Measurements from ENCODE around the gene PPP4C. TPM values are rescaled to one million over a fixed set of nuclear protein-coding genes. Genes with fewer than 3 reads are reported as not detected.

Gene PPP4C
- total RNA-seq, 2 experiments from 2014 or later, result 83.9 to 87.3 TPM

- no peak overlapping the region for H3K4me3 Mint-ChIP-seq
These were observed 29.2 kb upstream of the PPP4C start for GRCh38 chr16:30046588-30046987.

DNA sequence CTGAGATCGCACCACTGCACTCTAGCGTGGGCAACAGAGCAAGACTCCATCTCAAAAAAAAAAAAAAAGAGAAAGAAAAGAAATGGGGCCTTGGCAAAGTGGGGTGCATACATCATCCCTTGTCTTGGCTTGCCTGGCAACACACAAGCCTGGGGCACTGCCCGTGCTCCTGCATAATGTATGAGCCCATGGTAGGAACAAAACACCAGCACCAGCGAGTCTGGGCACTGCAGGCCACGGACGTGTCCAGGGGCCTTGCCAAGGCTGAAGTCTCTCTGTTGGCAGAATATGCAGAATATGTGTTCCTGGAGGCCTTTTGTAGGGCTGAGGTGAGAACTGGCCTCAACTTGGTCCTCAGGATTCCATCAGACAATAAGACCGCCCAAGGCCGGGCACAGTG is 25.9 kb upstream of the PPP4C start:
- Histone ChIP-seq H3K9me3 (ENCODE audit: control insufficient read depth in 1 of 2, insufficient read depth in 1 of 2, low read length in 2 of 2) (no peaks in the 10 kb centered on the region), H3K36me3 (ENCODE audit: insufficient read depth, low read length) (no peaks in the 10 kb centered on the region), H3K4me1 (ENCODE audit: insufficient read depth, low read length) (peaks cover 16% of the 10 kb centered on the region), H3K4me3 (ENCODE audit: low read length) (no peak overlapping the region), H3K27me3 (ENCODE audit: control insufficient read depth in 1 of 2, insufficient read depth in 2 of 2, low read length in 2 of 2) (no peaks in the 10 kb centered on the region), H3K27ac (ENCODE audit: low read depth in 1 of 2, low read length in 2 of 2) (no peak overlapping the region)
- Mint-ChIP-seq H3K27me3 (no peaks in the 10 kb centered on the region), H3K4me3 (no peak overlapping the region), H3K36me3 (ENCODE audit: low read depth) (no peaks in the 10 kb centered on the region), H3K4me1 (ENCODE audit: low read depth) (peaks cover 17% of the 10 kb centered on the region), H3K27ac (no peak overlapping the region), H3K9me3 (no peaks in the 10 kb centered on the region)
- intact Hi-C loops (cut with DNase I, micrococcal nuclease), result loop anchor here in 1 of 2 experiments (5.0 to 10.0 kb wide), 2 partner anchors 53 to 585 kb away; partner anchors contain the start of genes HIRIP3 and INO80E
- DNase-seq, result no peak
- TF ChIP-seq, protein P1, sequence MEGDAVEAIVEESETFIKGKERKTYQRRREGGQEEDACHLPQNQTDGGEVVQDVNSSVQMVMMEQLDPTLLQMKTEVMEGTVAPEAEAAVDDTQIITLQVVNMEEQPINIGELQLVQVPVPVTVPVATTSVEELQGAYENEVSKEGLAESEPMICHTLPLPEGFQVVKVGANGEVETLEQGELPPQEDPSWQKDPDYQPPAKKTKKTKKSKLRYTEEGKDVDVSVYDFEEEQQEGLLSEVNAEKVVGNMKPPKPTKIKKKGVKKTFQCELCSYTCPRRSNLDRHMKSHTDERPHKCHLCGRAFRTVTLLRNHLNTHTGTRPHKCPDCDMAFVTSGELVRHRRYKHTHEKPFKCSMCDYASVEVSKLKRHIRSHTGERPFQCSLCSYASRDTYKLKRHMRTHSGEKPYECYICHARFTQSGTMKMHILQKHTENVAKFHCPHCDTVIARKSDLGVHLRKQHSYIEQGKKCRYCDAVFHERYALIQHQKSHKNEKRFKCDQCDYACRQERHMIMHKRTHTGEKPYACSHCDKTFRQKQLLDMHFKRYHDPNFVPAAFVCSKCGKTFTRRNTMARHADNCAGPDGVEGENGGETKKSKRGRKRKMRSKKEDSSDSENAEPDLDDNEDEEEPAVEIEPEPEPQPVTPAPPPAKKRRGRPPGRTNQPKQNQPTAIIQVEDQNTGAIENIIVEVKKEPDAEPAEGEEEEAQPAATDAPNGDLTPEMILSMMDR (IDR thresholded peaks at IDR 0.05), result no peak
- POLR2A ChIA-PET, result no interaction called here
- CTCF ChIA-PET, result no interaction called here
- ATAC-seq (ENCODE audit: poor library complexity), result no peak

More at GRCh38 chr16:30046588-30046987, 29.2 kb upstream of the PPP4C start:
- H3K4me3 ChIP-seq (ENCODE audit: low read length), result no peak overlapping the region
- Mint-ChIP-seq H3K4me1 (ENCODE audit: low read depth) (peaks cover 2% of the 10 kb centered on the region), H3K9me3 (no peaks in the 10 kb centered on the region), H3K36me3 (ENCODE audit: low read depth) (no peaks in the 10 kb centered on the region), H3K27me3 (no peaks in the 10 kb centered on the region), H3K27ac (no peak overlapping the region)
- TF ChIP-seq, protein P1 (IDR thresholded peaks at IDR 0.05), result no peak
- no peaks in the 10 kb centered on the region for H3K36me3 ChIP-seq (ENCODE audit: insufficient read depth, low read length)
- intact Hi-C loops (cut with DNase I, micrococcal nuclease), result loop anchor here in 1 of 2 experiments (10.0 kb wide), 1 partner anchor 588 kb away; no protein-coding TSS in a partner anchor
- H3K4me1 ChIP-seq (ENCODE audit: insufficient read depth, low read length), result no peaks in the 10 kb centered on the region
- POLR2A ChIA-PET, result no interaction called here
- no peak for DNase-seq
- no peaks in the 10 kb centered on the region for H3K27me3 ChIP-seq (ENCODE audit: control insufficient read depth in 1 of 2, insufficient read depth in 2 of 2, low read length in 2 of 2)
- ATAC-seq (ENCODE audit: poor library complexity), result no peak
- H3K27ac ChIP-seq (ENCODE audit: low read depth in 1 of 2, low read length in 2 of 2), result no peak overlapping the region
- no peaks in the 10 kb centered on the region for H3K9me3 ChIP-seq (ENCODE audit: control insufficient read depth in 1 of 2, insufficient read depth in 1 of 2, low read length in 2 of 2)
- CTCF ChIA-PET, result no interaction called here

- no peaks in the 10 kb centered on the region for H3K27me3 ChIP-seq (ENCODE audit: control insufficient read depth in 1 of 2, insufficient read depth in 2 of 2, low read length in 2 of 2)
- H3K27me3 Mint-ChIP-seq, result no peaks in the 10 kb centered on the region
- ATAC-seq (ENCODE audit: poor library complexity) (no peak), DNase-seq (no peak)
- H3K4me3 Mint-ChIP-seq, result peak overlapping the region; percentile 84
- POLR2A ChIA-PET, result no interaction called here
- CTCF ChIA-PET, result interaction anchor here (0.7 kb wide), 1 partner anchor 31 kb away, joined by 3 read pairs; no protein-coding TSS in a partner anchor
- intact Hi-C loops (cut with DNase I, micrococcal nuclease), result loop anchor here in 1 of 2 experiments (5.0 kb wide), 1 partner anchor 54 kb away; the partner anchor contains the start of genes HIRIP3 and INO80E
- H3K4me3 ChIP-seq (ENCODE audit: low read length), result no peak overlapping the region
- peaks cover 24% of the 10 kb centered on the region for H3K4me1 ChIP-seq (ENCODE audit: insufficient read depth, low read length)
- no peaks in the 10 kb centered on the region for H3K9me3 ChIP-seq (ENCODE audit: control insufficient read depth in 1 of 2, insufficient read depth in 1 of 2, low read length in 2 of 2)
- H3K9me3 Mint-ChIP-seq, result no peaks in the 10 kb centered on the region
- H3K4me1 Mint-ChIP-seq (ENCODE audit: low read depth), result peaks cover 22% of the 10 kb centered on the region
- H3K27ac ChIP-seq (ENCODE audit: low read depth in 1 of 2, low read length in 2 of 2), result no peak overlapping the region
- H3K27ac Mint-ChIP-seq, result peak overlapping the region; percentile 62
- TF ChIP-seq, protein P1 (IDR thresholded peaks at IDR 0.05), result no peak
- H3K36me3 Mint-ChIP-seq (ENCODE audit: low read depth), result no peaks in the 10 kb centered on the region
- H3K36me3 ChIP-seq (ENCODE audit: insufficient read depth, low read length), result no peaks in the 10 kb centered on the region
These were observed 24.3 kb upstream of the PPP4C start for GRCh38 chr16:30051518-30051917.

All from CD4-positive, alpha-beta T cell (primary cell).